ENCODE measurements around the gene CENPP. TPM values are rescaled to one million over a fixed set of nuclear protein-coding genes. Genes with fewer than 3 reads are reported as not detected.
A peak's percentile ranks its signal among the peaks of the same experiment; 100 is the strongest.

Gene CENPP
- total RNA-seq, 4 donors from 2014 or later, result 0.37 to 7.1 (median 3.2) TPM

DNA sequence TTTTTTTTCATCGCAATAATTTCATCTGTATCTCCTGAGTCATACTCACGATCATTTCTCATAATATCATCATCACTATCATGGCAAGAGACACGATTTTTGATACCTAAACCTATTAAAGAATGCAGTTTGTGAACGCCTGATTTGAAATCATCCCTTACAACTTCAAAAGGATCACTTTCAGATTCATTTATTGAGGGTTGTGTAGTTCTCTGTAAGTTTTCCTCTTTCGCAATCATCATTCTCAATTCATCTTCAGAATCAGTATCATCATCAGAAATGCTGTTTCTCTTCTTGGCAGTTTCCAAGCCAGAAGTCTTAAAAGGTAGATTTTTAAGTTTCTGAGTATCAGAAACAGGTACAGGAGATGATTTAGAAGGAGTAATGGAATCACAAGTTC is 10.3 kb upstream of the CENPP start:
- 90% methylated on average over 4 to 5 of the region's 5 CpGs for WGBS, 2 donors (ENCODE audit: low coverage in 1 of 2)
- DNase-seq, result no peak
- Histone ChIP-seq H3K4me3 (no peak overlapping the region), H3K27me3 (no peaks in the 10 kb centered on the region), H3K27ac (no peak overlapping the region), H3K9me3 (no peaks in the 10 kb centered on the region), H3K36me3 (peaks cover 0 to 48% (median 17%) of the 10 kb centered on the region in 4 donors), H3K4me1 (no peaks in the 10 kb centered on the region)
- TF ChIP-seq, protein P1, sequence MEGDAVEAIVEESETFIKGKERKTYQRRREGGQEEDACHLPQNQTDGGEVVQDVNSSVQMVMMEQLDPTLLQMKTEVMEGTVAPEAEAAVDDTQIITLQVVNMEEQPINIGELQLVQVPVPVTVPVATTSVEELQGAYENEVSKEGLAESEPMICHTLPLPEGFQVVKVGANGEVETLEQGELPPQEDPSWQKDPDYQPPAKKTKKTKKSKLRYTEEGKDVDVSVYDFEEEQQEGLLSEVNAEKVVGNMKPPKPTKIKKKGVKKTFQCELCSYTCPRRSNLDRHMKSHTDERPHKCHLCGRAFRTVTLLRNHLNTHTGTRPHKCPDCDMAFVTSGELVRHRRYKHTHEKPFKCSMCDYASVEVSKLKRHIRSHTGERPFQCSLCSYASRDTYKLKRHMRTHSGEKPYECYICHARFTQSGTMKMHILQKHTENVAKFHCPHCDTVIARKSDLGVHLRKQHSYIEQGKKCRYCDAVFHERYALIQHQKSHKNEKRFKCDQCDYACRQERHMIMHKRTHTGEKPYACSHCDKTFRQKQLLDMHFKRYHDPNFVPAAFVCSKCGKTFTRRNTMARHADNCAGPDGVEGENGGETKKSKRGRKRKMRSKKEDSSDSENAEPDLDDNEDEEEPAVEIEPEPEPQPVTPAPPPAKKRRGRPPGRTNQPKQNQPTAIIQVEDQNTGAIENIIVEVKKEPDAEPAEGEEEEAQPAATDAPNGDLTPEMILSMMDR (IDR thresholded peaks at IDR 0.05), result no peak
- no peak for TF ChIP-seq POLR2A (IDR thresholded peaks at IDR 0.05)
- no peak for TF ChIP-seq POLR2AphosphoS5 (IDR thresholded peaks at IDR 0.05)
- TF ChIP-seq EP300 (IDR thresholded peaks at IDR 0.05; ENCODE audit: low read depth), result no peak
- intact Hi-C loops (cut with DNase I; ENCODE audit: low total_unique reads), result no loop called here
- in situ Hi-C loops (cut with MboI; ENCODE audit: low pct_ligation_motif_present in 1 of 4, low pct_unique_long_range_greater_than_20kb in 1 of 4, low sequenced_read_pairs in 3 of 4), result loop anchor here in 1 of 4 donors (25.0 kb wide), 1 partner anchor 322 kb away; no protein-coding TSS in a partner anchor

DNA sequence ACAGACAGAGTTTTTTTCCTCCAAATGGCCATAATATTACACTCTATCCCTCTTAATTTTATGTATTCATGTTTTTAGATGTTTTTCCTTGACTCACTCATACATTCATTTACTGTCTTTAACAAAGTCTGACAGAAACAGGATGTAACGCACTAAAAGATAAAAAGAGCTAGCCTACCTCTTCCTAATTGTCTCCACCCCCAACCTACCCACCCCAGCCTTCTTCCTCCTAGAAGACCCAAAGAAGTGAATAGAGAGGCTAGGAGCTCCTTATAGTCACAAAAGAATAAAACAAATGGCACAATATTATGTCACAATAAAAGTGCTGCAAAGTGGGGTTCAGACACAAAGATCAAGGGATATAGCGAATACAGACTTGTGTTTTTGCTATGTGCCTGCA is 1.3 kb upstream of the CENPP start:
- no peak for DNase-seq
- Histone ChIP-seq H3K4me3 (peak overlapping the region; percentile 58 to 91 (median 73)), H3K4me1 (peaks cover 11 to 26% (median 16%) of the 10 kb centered on the region in 4 donors), H3K27me3 (no peaks in the 10 kb centered on the region), H3K27ac (peak overlapping the region; percentile 90 to 95 (median 92)), H3K36me3 (peaks cover 0 to 30% (median 8%) of the 10 kb centered on the region in 4 donors), H3K9me3 (no peaks in the 10 kb centered on the region)
- in situ Hi-C loops (cut with MboI; ENCODE audit: low pct_ligation_motif_present in 1 of 4, low pct_unique_long_range_greater_than_20kb in 1 of 4, low sequenced_read_pairs in 3 of 4), result loop anchor here in 1 of 4 donors (25.0 kb wide), 1 partner anchor 313 kb away; no protein-coding TSS in a partner anchor
- intact Hi-C loops (cut with DNase I; ENCODE audit: low total_unique reads), result no loop called here
- 10 to 19% methylated on average over 2 of the region's 2 CpGs for WGBS, 2 donors (ENCODE audit: low coverage in 1 of 2)
- no peak for TF ChIP-seq POLR2A (IDR thresholded peaks at IDR 0.05)
- no peak for TF ChIP-seq POLR2AphosphoS5 (IDR thresholded peaks at IDR 0.05)
- TF ChIP-seq, protein P1 (IDR thresholded peaks at IDR 0.05), result no peak
- TF ChIP-seq EP300 (IDR thresholded peaks at IDR 0.05; ENCODE audit: low read depth), result no peak

DNA sequence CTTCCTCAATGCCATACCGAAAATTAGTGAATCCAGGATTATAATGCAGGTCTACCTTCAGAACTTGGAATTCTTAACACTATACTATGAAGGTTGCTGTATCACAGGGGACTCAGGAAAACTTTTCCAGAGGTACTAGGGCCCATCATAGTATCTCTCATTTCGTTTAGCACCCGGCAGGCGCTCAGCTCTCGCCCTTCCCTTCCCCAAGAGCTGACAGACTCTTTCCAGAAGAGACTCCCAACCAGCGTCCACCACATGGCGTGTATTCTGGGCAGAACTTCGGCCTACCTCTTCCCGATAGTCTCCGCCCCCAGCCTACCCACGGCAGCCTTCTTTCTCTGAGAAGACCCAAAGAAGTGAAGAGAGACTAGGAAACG is 874 bp upstream of the CENPP start:
- Histone ChIP-seq H3K4me3 (peak overlapping the region; percentile 58 to 91 (median 73)), H3K27me3 (no peaks in the 10 kb centered on the region), H3K4me1 (peaks cover 11 to 26% (median 16%) of the 10 kb centered on the region in 4 donors), H3K27ac (peak overlapping the region; percentile 90 to 95 (median 92)), H3K9me3 (no peaks in the 10 kb centered on the region), H3K36me3 (peaks cover 0 to 25% (median 8%) of the 10 kb centered on the region in 4 donors)
- WGBS, 2 donors (ENCODE audit: low coverage in 1 of 2), result 0 to 1% methylated on average over 1 to 12 of the region's 12 CpGs
- no peak for DNase-seq
- TF ChIP-seq, protein P1 (IDR thresholded peaks at IDR 0.05), result no peak
- TF ChIP-seq POLR2A (IDR thresholded peaks at IDR 0.05) (no peak), POLR2AphosphoS5 (IDR thresholded peaks at IDR 0.05) (no peak), EP300 (IDR thresholded peaks at IDR 0.05; ENCODE audit: low read depth) (no peak)
- in situ Hi-C loops (cut with MboI; ENCODE audit: low pct_ligation_motif_present in 1 of 4, low pct_unique_long_range_greater_than_20kb in 1 of 4, low sequenced_read_pairs in 3 of 4) (loop anchor here in 3 of 4 donors (25.0 kb wide), 3 partner anchors 112 to 462 kb away; no protein-coding TSS in a partner anchor), intact Hi-C loops (cut with DNase I; ENCODE audit: low total_unique reads) (no loop called here)

DNA sequence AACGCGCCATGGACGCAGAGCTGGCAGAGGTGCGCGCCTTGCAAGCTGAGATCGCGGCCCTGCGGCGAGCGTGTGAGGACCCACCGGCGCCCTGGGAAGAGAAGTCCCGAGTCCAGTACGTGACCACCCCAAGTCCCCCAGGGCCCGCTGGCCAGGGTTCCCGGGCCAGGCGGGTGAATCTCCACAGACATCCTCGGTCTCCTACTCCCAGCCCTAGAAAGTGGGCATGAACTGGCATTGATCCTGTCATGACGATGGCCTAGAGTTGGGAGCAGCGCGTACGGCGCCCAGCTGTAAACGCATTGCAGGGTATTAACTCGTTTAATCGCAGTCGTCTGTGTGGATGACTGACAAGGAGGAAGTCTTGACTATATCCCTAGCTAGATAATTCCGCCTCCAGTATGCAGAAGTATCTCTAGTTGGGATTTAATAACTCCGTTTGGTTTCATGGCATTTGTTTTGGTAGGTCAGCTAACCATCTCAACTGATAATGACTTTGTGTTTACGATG is 293 bp downstream of the CENPP start:
- Histone ChIP-seq H3K27ac (peak overlapping the region; percentile 90 to 95 (median 92)), H3K4me3 (peak overlapping the region; percentile 58 to 91 (median 73)), H3K36me3 (peaks cover 0 to 15% (median 7%) of the 10 kb centered on the region in 4 donors), H3K27me3 (no peaks in the 10 kb centered on the region), H3K4me1 (peaks cover 11 to 26% (median 16%) of the 10 kb centered on the region in 4 donors), H3K9me3 (no peaks in the 10 kb centered on the region)
- no peak for DNase-seq
- WGBS, 2 donors (ENCODE audit: low coverage in 1 of 2), result 1 to 17% methylated on average over 2 to 25 of the region's 30 CpGs
- in situ Hi-C loops (cut with MboI; ENCODE audit: low pct_ligation_motif_present in 1 of 4, low pct_unique_long_range_greater_than_20kb in 1 of 4, low sequenced_read_pairs in 3 of 4) (loop anchor here in 2 of 4 donors (25.0 kb wide), 2 partner anchors 111 to 461 kb away; no protein-coding TSS in a partner anchor), intact Hi-C loops (cut with DNase I; ENCODE audit: low total_unique reads) (no loop called here)
- TF ChIP-seq, protein P1 (IDR thresholded peaks at IDR 0.05), result no peak
- TF ChIP-seq POLR2AphosphoS5 (IDR thresholded peaks at IDR 0.05), result no peak
- TF ChIP-seq POLR2A (IDR thresholded peaks at IDR 0.05), result no peak
- TF ChIP-seq EP300 (IDR thresholded peaks at IDR 0.05; ENCODE audit: low read depth), result no peak

All from transverse colon (tissue), 4 donors.